Kidney (tissue), 14 donors: Measurements from ENCODE around the gene FAS. TPM values are rescaled to one million over a fixed set of nuclear protein-coding genes. Genes with fewer than 3 reads are reported as not detected.

ENCODE experiments used
- DNase-seq, 5 donors: peaks; one replicate each; pipeline ENCODE4 v3.0.0-alpha.2; 2013 to 2020
- FAIRE-seq: peaks from 2 replicates; lab custom pipeline; 2012; peaks lifted over from hg19 to GRCh38; lab: Jason Lieb, UNC
- H3K27ac ChIP-seq, 2 donors: one replicate each; pipeline ENCODE4 v1.7.0; 2013; ENCODE audit warnings: low read depth in 2 of 2, low read length in 2 of 2, inconsistent platforms in 1 of 2
- H3K27me3 ChIP-seq: one replicate; pipeline ENCODE4 v1.7.1; 2013; ENCODE audit warnings: low read length, inconsistent platforms; ENCODE audit not compliant: control insufficient read depth, insufficient read depth
- H3K36me3 ChIP-seq, 3 donors: one replicate each; pipeline versions ENCODE4 v1.7.0 to v1.7.1; 2013; ENCODE audit warnings: low read length in 3 of 3, control low read depth in 1 of 3, inconsistent platforms in 1 of 3; ENCODE audit not compliant: insufficient read depth in 3 of 3, control insufficient read depth in 2 of 3
- H3K4me1 ChIP-seq, 3 donors: one replicate each; pipeline versions ENCODE4 v1.7.0 to v1.7.1; 2013; ENCODE audit warnings: low read length in 3 of 3, inconsistent platforms in 1 of 3, low read depth in 1 of 3; ENCODE audit not compliant: control insufficient read depth in 2 of 3, insufficient read depth in 2 of 3
- H3K4me3 ChIP-seq, 3 donors: one replicate each; pipeline versions ENCODE4 v1.7.0 to v1.8.1; 2013; ENCODE audit warnings: low read length in 3 of 3, control low read depth in 1 of 3, inconsistent platforms in 1 of 3
- H3K9ac ChIP-seq, 3 donors: one replicate each; pipeline versions ENCODE4 v1.7.0 to v1.7.1; 2013; ENCODE audit warnings: low read length in 3 of 3, control low read depth in 1 of 3, inconsistent platforms in 1 of 3
- H3K9me3 ChIP-seq, 3 donors: one replicate each; pipeline versions ENCODE4 v1.7.0 to v1.7.1; 2013; ENCODE audit warnings: low read length in 3 of 3, control low read depth in 1 of 3, inconsistent platforms in 1 of 3; ENCODE audit not compliant: control insufficient read depth in 2 of 3, insufficient read depth in 1 of 3
- intact Hi-C: fragments of 100-400 bp; cut with DNase I; formaldehyde crosslinking; loops from one replicate; pipeline ENCODE4 v1.11.1; 2022
- polyA plus RNA-seq: library from polyadenylated mRNA; stranded (reverse); fragments of 350-450 nt; fragmentation: Illumina TruSeq; extraction: RNeasy Lipid Tissue Mini Kit (QIAGEN cat#74804); gene quantifications from one replicate; pipeline ENCODE4 v1.2.3, GENCODE V29; 2014; ENCODE audit warnings: low read depth, low replicate concordance; ENCODE audit not compliant: insufficient read depth
- total RNA-seq: library from RNA; stranded (reverse); fragmentation: NEBNext Ultra II Directional; extraction: Animal tissue kit (Norgen Biotek cat#: 25700); gene quantifications from one replicate; pipeline ENCODE4 v1.2.1, GENCODE V29; 2021
- TF ChIP-seq, protein P1 (sequence below): IDR thresholded peaks from 3 replicates; pipeline ENCODE4 v1.5.1; 2012; ENCODE audit warnings: mild to moderate bottlenecking, moderate library complexity, borderline replicate concordance; ENCODE audit not compliant: insufficient read depth; ENCODE audit errors: extremely low read depth
- donor health status: control.
- donor health status: control.
- donor health status: control.
- donor health status: control.
- donor health status: control.
- donor health status: DM: yes; HTN: yes; CAD: no.
- donor health status: Normal renal cell carcinoma (clear cell type).

The FAS gene
- total and polyA plus RNA-seq, 2 donors from 2014 or later, result 6.5 to 45.2 TPM

DNA sequence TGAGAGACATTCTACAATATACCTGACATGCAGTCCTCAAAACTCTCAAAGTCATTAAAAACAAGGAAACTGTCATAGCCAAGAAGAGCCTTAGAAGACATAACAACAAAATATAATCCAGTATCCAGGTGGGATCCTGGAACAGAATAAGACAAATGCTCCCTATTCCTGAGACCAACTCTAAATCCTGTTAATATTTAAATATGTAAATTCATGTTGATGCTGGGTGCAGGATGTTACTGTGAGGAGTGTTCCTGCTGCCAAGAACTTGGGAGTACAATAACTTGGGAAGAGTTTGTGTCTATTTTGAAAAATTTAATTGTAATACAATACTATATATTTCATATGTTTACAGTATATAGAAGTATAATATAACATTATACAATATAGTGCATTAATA lies 61.0 kb downstream of the FAS start:
- DNase-seq (no peak), FAIRE-seq (no peak)
- intact Hi-C loops, result no loop called here
- H3K27me3 ChIP-seq, result no peaks in the 10 kb centered on the region
- TF ChIP-seq, protein P1, sequence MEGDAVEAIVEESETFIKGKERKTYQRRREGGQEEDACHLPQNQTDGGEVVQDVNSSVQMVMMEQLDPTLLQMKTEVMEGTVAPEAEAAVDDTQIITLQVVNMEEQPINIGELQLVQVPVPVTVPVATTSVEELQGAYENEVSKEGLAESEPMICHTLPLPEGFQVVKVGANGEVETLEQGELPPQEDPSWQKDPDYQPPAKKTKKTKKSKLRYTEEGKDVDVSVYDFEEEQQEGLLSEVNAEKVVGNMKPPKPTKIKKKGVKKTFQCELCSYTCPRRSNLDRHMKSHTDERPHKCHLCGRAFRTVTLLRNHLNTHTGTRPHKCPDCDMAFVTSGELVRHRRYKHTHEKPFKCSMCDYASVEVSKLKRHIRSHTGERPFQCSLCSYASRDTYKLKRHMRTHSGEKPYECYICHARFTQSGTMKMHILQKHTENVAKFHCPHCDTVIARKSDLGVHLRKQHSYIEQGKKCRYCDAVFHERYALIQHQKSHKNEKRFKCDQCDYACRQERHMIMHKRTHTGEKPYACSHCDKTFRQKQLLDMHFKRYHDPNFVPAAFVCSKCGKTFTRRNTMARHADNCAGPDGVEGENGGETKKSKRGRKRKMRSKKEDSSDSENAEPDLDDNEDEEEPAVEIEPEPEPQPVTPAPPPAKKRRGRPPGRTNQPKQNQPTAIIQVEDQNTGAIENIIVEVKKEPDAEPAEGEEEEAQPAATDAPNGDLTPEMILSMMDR, result no peak
- H3K27ac ChIP-seq, result no peak overlapping the region
- H3K9me3 ChIP-seq, result no peaks in the 10 kb centered on the region
- no peaks in the 10 kb centered on the region for H3K4me1 ChIP-seq
- no peaks in the 10 kb centered on the region for H3K36me3 ChIP-seq
- H3K9ac ChIP-seq, result no peak overlapping the region
- H3K4me3 ChIP-seq, result no peak overlapping the region

DNA sequence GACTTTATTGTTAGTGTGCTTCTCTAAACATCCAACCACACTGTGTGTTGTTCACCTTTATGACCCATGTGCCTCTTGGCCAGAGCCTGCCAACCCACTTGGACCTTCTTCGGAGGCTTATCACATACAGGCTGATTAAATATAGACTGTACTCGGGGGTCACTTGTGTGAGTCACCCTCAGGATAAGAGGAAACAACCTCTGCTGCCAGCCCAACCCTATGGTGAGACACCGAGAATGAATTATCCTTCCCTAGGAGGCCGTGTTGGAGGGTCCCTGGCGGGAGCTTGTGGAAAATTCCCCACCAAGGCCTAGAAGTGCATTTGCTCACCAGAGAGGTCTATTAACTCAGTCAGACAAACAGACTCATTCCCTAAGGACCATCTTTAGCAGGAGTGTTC lies 63.0 kb downstream of the FAS start:
- no peak overlapping the region for H3K9ac ChIP-seq
- DNase-seq (no peak), FAIRE-seq (no peak)
- H3K36me3 ChIP-seq, result no peaks in the 10 kb centered on the region
- intact Hi-C loops, result no loop called here
- H3K27ac ChIP-seq, result no peak overlapping the region
- H3K9me3 ChIP-seq, result no peaks in the 10 kb centered on the region
- H3K4me1 ChIP-seq, result no peaks in the 10 kb centered on the region
- H3K27me3 ChIP-seq, result no peaks in the 10 kb centered on the region
- TF ChIP-seq, protein P1, result no peak
- H3K4me3 ChIP-seq, result no peak overlapping the region

DNA sequence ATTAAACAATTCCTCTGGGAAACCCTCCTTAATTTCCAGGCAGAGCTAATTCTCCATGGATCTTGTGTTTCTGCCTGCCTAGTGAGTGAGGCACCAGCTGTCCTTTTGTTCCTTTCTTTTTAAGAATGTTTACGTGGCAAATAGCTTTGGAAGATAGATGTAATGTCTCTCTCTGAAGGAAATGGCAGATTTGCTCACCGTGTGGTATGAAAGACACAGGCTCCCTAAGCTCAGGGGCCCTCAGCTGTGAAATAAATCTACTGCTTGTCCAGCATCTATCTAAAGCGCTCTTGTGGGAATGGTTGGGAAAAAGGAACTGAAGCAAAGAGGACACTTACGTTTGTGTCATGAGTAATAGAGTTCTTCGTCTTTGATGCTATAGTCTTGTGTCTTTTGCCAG lies 64.6 kb downstream of the FAS start:
- DNase-seq (no peak), FAIRE-seq (no peak)
- no peak overlapping the region for H3K9ac ChIP-seq
- H3K27me3 ChIP-seq, result no peaks in the 10 kb centered on the region
- H3K4me1 ChIP-seq, result no peaks in the 10 kb centered on the region
- H3K4me3 ChIP-seq, result no peak overlapping the region
- intact Hi-C loops, result no loop called here
- TF ChIP-seq, protein P1, result no peak
- no peak overlapping the region for H3K27ac ChIP-seq
- H3K9me3 ChIP-seq, result no peaks in the 10 kb centered on the region
- no peaks in the 10 kb centered on the region for H3K36me3 ChIP-seq

DNA sequence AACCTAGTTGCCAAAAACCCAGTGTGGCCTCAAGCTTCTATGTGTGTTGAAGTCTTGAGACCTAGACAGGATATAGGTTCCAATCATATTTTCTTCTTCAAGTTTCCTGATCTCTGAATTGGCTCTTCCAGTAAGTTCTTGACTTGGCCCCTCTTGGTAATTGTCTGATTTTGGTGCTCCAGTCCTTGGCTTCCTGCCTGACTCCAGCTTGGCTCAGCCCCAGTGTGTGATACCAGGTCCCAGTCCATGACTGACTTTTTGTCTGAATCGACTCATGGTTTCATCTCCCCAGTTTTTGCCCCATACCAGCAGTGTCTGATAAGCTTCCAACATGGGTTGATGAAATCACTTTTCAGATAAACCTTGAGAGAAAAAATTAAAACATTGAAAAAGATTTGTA lies 72.3 kb downstream of the FAS start:
- no peaks in the 10 kb centered on the region for H3K36me3 ChIP-seq
- no peaks in the 10 kb centered on the region for H3K9me3 ChIP-seq
- intact Hi-C loops, result no loop called here
- TF ChIP-seq, protein P1, result no peak
- H3K4me3 ChIP-seq, result no peak overlapping the region
- H3K27me3 ChIP-seq, result no peaks in the 10 kb centered on the region
- H3K4me1 ChIP-seq, result no peaks in the 10 kb centered on the region
- no peak overlapping the region for H3K27ac ChIP-seq
- FAIRE-seq (no peak), DNase-seq (no peak)
- no peak overlapping the region for H3K9ac ChIP-seq
